NAMALWA (cell line): ENCODE results near the gene ZNF263.

Experiments used
- DNase-seq: peaks from one replicate; pipeline ENCODE4 v3.0.0-alpha.2; 2015; ENCODE audit warnings: low spot score

The ZNF263 gene

GRCh38 chr16:3327514-3327913, 44.2 kb downstream of the ZNF263 start:
- no peak for DNase-seq

- no peak for DNase-seq
Measured at GRCh38 chr16:3328104-3328503, 44.8 kb downstream of the ZNF263 start.

- no peak for DNase-seq
Measured at GRCh38 chr16:3328643-3329042, 45.4 kb downstream of the ZNF263 start.
